Stimulated activated CD4-positive, alpha-beta T cell treated with anti-CD3 and anti-CD28 coated beads, Interleukin-1b, Interleukin-23, amount 100 ng/mL, for 4 hours (primary cell): ENCODE results near the gene CTSO.
"Not testable (repeated sequence)": the region's sequence is repeated elsewhere in the genome, so short reads cannot be mapped to it uniquely, and the experiment has no call there.

Experiments
- DNase-seq, 2 donors: peaks; one replicate each; pipeline ENCODE4 v3.0.0-alpha.2; 2020; ENCODE audit warnings: low read depth in 2 of 2

Gene CTSO

GRCh38 chr4:155954939-155955338 is 1.3 kb upstream of the CTSO start:
- no peak for DNase-seq

- DNase-seq: no peak
Measured at GRCh38 chr4:155954118-155954685, 536 bp upstream of the CTSO start.

- DNase-seq: no peak
Measured at GRCh38 chr4:155952501-155952901, 1.2 kb downstream of the CTSO start.

GRCh38 chr4:155950461-155950860 is 3.2 kb downstream of the CTSO start:
- DNase-seq: no peak

GRCh38 chr4:155948541-155948940 is 5.1 kb downstream of the CTSO start:
- DNase-seq: no peak

GRCh38 chr4:155946486-155946885 is 7.2 kb downstream of the CTSO start:
- no peak for DNase-seq

GRCh38 chr4:155944516-155944915 is 9.2 kb downstream of the CTSO start:
- DNase-seq: no peak

GRCh38 chr4:155943605-155944291 is 9.9 kb downstream of the CTSO start:
- DNase-seq: no peak

GRCh38 chr4:155941820-155942219 is 11.8 kb downstream of the CTSO start:
- no peak for DNase-seq

- no peak for DNase-seq
Measured at GRCh38 chr4:155941085-155941790, 12.4 kb downstream of the CTSO start.

- no peak for DNase-seq
Measured at GRCh38 chr4:155935389-155935986, 18.2 kb downstream of the CTSO start.

- not testable (repeated sequence) for DNase-seq
Measured at GRCh38 chr4:155934634-155935033, 19.0 kb downstream of the CTSO start.

GRCh38 chr4:155931634-155932033 is 22.0 kb downstream of the CTSO start:
- no peak for DNase-seq

- DNase-seq: no peak
Measured at GRCh38 chr4:155930330-155930729, 23.3 kb downstream of the CTSO start.

GRCh38 chr4:155929833-155930232 is 23.8 kb downstream of the CTSO start:
- no peak for DNase-seq

- DNase-seq: no peak
Measured at GRCh38 chr4:155924637-155925036, 29.0 kb downstream of the CTSO start.

- no peak for DNase-seq
Measured at GRCh38 chr4:155921597-155921996, 32.1 kb downstream of the CTSO start.

GRCh38 chr4:155914782-155915181 is 38.9 kb downstream of the CTSO start:
- DNase-seq: no peak

- DNase-seq: no peak
Measured at GRCh38 chr4:155911905-155912304, 41.8 kb downstream of the CTSO start.

- DNase-seq: no peak
Measured at GRCh38 chr4:155909615-155910226, 43.9 kb downstream of the CTSO start.

GRCh38 chr4:155908187-155909139 is 45.2 kb downstream of the CTSO start:
- no peak for DNase-seq
